Right ventricle myocardium inferior (tissue), 1 donor: ENCODE results near the gene PTPRD. TPM values are rescaled to one million over a fixed set of nuclear protein-coding genes. Genes with fewer than 3 reads are reported as not detected.

Source experiments
- ATAC-seq: fragments of 200-7000 bp; cut with Tn5 transposase; one replicate; pipeline ENCODE4 v1.9.1; 2020; ENCODE audit warnings: mild to moderate bottlenecking, moderate library complexity
- DNase-seq: peaks from one replicate; pipeline ENCODE4 v3.0.0; 2021; ENCODE audit errors: missing footprints
- intact Hi-C: fragments of 100-400 bp; cut with DNase I; formaldehyde crosslinking; loops from one replicate; pipeline ENCODE4 v1.11.0; 2022
- total RNA-seq: library from RNA; stranded (reverse); fragmentation: NEBNext Ultra II Directional; extraction: Animal tissue kit (Norgen Biotek cat#: 25700); gene quantifications from one replicate; pipeline ENCODE4 v1.2.1, GENCODE V29; 2021
- donor health status: DM: no; HTN: yes; CAD: no; lungs with severe emphysema.

The PTPRD gene
- total RNA-seq, 1 donor from 2014 or later: 13.3 TPM

GRCh38 chr9:9753266-9753665 is 859.5 kb downstream of the PTPRD start:
- no peak for DNase-seq
- intact Hi-C loops: no loop called here
- no peak for ATAC-seq

GRCh38 chr9:9752722-9753121 is 860.1 kb downstream of the PTPRD start:
- intact Hi-C loops: no loop called here
- ATAC-seq (no peak), DNase-seq (no peak)

GRCh38 chr9:9751996-9752395 is 860.8 kb downstream of the PTPRD start:
- DNase-seq (no peak), ATAC-seq (no peak)
- intact Hi-C loops: no loop called here

GRCh38 chr9:9750719-9751118 is 862.1 kb downstream of the PTPRD start:
- ATAC-seq: no peak
- DNase-seq: no peak
- intact Hi-C loops: no loop called here

GRCh38 chr9:9749591-9749990 is 863.2 kb downstream of the PTPRD start:
- DNase-seq: no peak
- intact Hi-C loops: no loop called here
- ATAC-seq: no peak

GRCh38 chr9:9747787-9748186 is 865.0 kb downstream of the PTPRD start:
- DNase-seq (no peak), ATAC-seq (no peak)
- intact Hi-C loops: no loop called here

- no peak for DNase-seq
- intact Hi-C loops: no loop called here
- no peak for ATAC-seq
These were observed 866.0 kb downstream of the PTPRD start for GRCh38 chr9:9746826-9747225.

GRCh38 chr9:9743822-9744221 is 869.0 kb downstream of the PTPRD start:
- DNase-seq (no peak), ATAC-seq (no peak)
- intact Hi-C loops: no loop called here

GRCh38 chr9:9730174-9730573 is 882.6 kb downstream of the PTPRD start:
- intact Hi-C loops: no loop called here
- DNase-seq: no peak
- ATAC-seq: no peak

GRCh38 chr9:9729082-9729481 is 883.7 kb downstream of the PTPRD start:
- ATAC-seq (no peak), DNase-seq (no peak)
- intact Hi-C loops: no loop called here

GRCh38 chr9:9719373-9720112 is 893.3 kb downstream of the PTPRD start:
- DNase-seq (peak; percentile 26), ATAC-seq (no peak)

GRCh38 chr9:9718691-9719090 is 894.1 kb downstream of the PTPRD start:
- no peak for DNase-seq
- ATAC-seq: no peak
- intact Hi-C loops: no loop called here

More at GRCh38 chr9:9719373-9720112, 893.3 kb downstream of the PTPRD start:
- intact Hi-C loops: no loop called here

- no peak for DNase-seq
- no peak for ATAC-seq
- intact Hi-C loops: no loop called here
These were observed 933.4 kb downstream of the PTPRD start for GRCh38 chr9:9679433-9679832.

- no peak for ATAC-seq
- no peak for DNase-seq
- intact Hi-C loops: no loop called here
These were observed 938.3 kb downstream of the PTPRD start for GRCh38 chr9:9674461-9674860.

- intact Hi-C loops: no loop called here
- no peak for DNase-seq
- no peak for ATAC-seq
These were observed 942.3 kb downstream of the PTPRD start for GRCh38 chr9:9670454-9670853.

- DNase-seq: no peak
- intact Hi-C loops: no loop called here
- no peak for ATAC-seq
These were observed 967.8 kb downstream of the PTPRD start for GRCh38 chr9:9645006-9645405.

- DNase-seq (no peak), ATAC-seq (no peak)
- intact Hi-C loops: no loop called here
These were observed 981.5 kb downstream of the PTPRD start for GRCh38 chr9:9631284-9631683.

- no peak for ATAC-seq
- intact Hi-C loops: no loop called here
These were observed 987.6 kb downstream of the PTPRD start for GRCh38 chr9:9625248-9625647.

GRCh38 chr9:9623506-9623905 is 989.3 kb downstream of the PTPRD start:
- intact Hi-C loops: no loop called here
- DNase-seq (no peak), ATAC-seq (no peak)

More at GRCh38 chr9:9625248-9625647, 987.6 kb downstream of the PTPRD start:
- no peak for DNase-seq

GRCh38 chr9:9621355-9621940 is 991.4 kb downstream of the PTPRD start:
- DNase-seq (no peak), ATAC-seq (no peak)
- intact Hi-C loops: no loop called here

GRCh38 chr9:9620736-9621135 is 992.1 kb downstream of the PTPRD start:
- intact Hi-C loops: no loop called here
- ATAC-seq (no peak), DNase-seq (no peak)
